BE2C (cell line): ENCODE results near the gene FBXO9.
"Not testable (repeated sequence)": the region's sequence is repeated elsewhere in the genome, so short reads cannot be mapped to it uniquely, and the experiment has no call there.

Experiments
- DNase-seq: peaks from one replicate; pipeline ENCODE4 v3.0.0-alpha.2; 2020
- H3K27me3 ChIP-seq: fragments of 250-450 bp; sonication (Bioruptor Pico); 2 replicates; pipeline ENCODE4 v1.5.1; 2020; ENCODE audit warnings: mild to moderate bottlenecking
- H3K36me3 ChIP-seq: fragments of 250-450 bp; sonication (Bioruptor Pico); 2 replicates; pipeline ENCODE4 v1.5.1; 2020; ENCODE audit warnings: mild to moderate bottlenecking
- H3K4me1 ChIP-seq: fragments of 250-450 bp; sonication (Bioruptor Pico); 2 replicates; pipeline ENCODE4 v1.5.1; 2020
- H3K4me3 ChIP-seq: 2 replicates; pipeline ENCODE4 v1.5.1; 2011; ENCODE audit warnings: low read depth, low read length
- H3K9me3 ChIP-seq: fragments of 250-450 bp; sonication (Bioruptor Pico); 2 replicates; pipeline ENCODE4 v1.5.1; 2020
- TF ChIP-seq, protein P1 (sequence below): IDR thresholded peaks from 2 replicates; pipeline ENCODE4 v1.5.1; 2012; ENCODE audit warnings: mild to moderate bottlenecking, low read depth, low read length

The FBXO9 gene

DNA sequence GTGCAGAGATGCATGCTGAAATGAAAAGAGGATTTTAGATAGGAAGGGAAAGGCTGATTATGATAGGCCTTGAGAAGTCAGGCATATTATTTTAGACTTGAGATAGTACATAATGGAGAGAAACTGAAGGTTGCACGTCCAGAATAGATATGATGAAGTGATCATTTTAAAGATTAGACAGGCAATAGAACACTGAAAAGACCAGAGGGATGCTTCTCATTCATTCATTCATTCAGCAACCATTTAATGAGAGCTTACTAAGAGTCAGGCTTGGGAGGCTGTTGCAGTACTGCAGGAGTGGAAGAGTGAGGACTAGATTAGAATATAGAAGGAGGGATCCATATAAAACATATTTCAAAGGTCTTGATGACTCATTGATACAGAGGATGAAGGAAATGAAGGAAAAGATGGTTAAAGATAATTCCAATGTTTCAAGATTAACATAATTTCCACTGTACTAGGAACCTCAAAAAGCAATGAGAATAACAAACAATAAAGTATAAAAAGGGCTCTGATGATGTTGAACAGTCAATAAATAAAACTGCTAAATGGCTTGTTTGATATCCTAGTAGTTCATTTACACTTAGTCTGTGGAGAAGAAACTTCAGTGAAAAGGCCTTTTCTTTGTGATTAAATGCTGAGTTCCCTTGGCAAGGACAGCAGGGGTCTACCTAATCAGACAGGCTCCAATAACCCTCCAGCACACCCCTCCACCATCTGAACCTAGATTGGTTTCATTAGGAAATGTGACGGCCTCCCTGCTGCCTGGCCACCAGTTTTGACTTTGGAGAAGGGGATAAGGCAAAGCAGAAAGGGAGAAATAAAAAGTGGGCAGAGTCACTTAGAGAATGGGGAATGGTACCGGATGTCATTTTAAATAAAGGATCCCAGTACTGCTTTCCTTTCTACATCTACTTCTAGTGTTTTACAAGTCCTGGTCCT, 5.3 kb upstream of the FBXO9 start:
- TF ChIP-seq, protein P1, sequence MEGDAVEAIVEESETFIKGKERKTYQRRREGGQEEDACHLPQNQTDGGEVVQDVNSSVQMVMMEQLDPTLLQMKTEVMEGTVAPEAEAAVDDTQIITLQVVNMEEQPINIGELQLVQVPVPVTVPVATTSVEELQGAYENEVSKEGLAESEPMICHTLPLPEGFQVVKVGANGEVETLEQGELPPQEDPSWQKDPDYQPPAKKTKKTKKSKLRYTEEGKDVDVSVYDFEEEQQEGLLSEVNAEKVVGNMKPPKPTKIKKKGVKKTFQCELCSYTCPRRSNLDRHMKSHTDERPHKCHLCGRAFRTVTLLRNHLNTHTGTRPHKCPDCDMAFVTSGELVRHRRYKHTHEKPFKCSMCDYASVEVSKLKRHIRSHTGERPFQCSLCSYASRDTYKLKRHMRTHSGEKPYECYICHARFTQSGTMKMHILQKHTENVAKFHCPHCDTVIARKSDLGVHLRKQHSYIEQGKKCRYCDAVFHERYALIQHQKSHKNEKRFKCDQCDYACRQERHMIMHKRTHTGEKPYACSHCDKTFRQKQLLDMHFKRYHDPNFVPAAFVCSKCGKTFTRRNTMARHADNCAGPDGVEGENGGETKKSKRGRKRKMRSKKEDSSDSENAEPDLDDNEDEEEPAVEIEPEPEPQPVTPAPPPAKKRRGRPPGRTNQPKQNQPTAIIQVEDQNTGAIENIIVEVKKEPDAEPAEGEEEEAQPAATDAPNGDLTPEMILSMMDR, result no peak
- H3K4me3 ChIP-seq, result peak overlapping the region; percentile 88
- DNase-seq, result no peak
- H3K4me1 ChIP-seq, result peaks cover 5% of the 10 kb centered on the region
- H3K27me3 ChIP-seq, result no peaks in the 10 kb centered on the region
- H3K9me3 ChIP-seq, result no peaks in the 10 kb centered on the region
- no peaks in the 10 kb centered on the region for H3K36me3 ChIP-seq

DNA sequence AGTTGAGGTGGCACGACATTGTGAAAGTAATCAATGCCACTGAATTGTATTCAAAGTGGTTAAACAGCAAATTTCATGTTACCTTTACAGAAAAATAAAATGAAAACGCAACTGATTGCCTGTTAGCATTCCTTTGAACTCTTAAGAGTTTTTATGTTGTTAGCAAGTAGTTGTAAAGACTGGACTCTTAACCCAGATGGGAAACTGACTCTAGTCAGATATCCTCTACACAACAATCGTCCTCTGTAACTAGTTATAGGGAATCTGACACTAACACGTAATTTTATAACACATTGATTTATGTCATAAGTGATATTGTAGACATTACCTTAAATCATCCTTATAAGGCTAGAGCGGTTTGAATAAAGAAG, 3.0 kb upstream of the FBXO9 start:
- TF ChIP-seq, protein P1, result no peak
- Histone ChIP-seq H3K9me3 (no peaks in the 10 kb centered on the region), H3K27me3 (no peaks in the 10 kb centered on the region), H3K36me3 (no peaks in the 10 kb centered on the region), H3K4me1 (peaks cover 5% of the 10 kb centered on the region), H3K4me3 (peak overlapping the region; percentile 88)
- no peak for DNase-seq

DNA sequence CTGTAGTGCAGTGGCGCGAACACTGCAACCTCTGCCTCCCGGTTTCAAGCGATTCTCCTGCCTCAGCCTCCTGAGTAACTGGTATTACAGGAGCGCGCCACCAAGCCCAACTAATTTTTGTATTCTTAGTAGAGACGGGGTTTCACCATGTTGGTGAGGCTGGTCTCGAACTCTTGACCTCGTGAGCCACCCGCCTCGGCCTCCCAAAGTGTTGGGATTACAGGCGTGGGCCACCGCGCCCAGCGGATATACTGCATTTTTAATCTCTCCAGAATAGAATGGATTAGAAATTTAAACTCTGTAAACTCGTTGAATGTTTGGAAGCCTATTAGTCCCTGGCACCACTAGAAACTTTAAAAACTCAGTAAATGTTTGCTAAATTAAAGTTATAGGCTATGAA, 949 bp upstream of the FBXO9 start:
- not testable (repeated sequence) for H3K4me3 ChIP-seq, H3K27me3 ChIP-seq, H3K9me3 ChIP-seq, DNase-seq, H3K36me3 ChIP-seq
- H3K4me1 ChIP-seq, result peaks cover 14% of the 10 kb centered on the region

DNA sequence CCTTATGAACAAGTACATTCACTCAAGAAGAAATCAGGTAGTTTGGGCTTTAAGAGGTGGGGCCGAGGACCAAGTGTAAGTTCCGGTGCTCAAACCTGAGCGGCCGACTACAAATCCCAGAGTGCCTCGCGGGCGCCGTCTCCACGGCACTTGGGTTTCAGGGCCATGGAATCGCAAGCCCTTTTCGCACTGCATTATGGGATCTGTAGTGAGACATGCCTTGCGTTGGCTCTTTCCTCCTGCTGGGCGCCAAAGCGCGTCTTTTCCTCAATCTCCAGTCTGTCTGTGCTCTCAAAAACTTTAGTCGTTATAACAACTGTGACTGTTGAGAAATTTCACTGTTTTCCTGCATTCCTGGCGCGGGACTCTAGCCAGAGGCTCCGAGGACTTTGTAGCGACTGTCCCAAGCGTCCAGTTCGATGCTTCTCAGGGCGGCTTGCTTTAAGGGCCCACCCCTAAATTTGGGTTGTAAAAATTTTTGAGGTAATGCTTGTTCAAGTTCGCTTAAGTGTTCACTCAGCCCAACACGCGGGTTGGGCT, 408 bp upstream of the FBXO9 start:
- peaks cover 14% of the 10 kb centered on the region for H3K4me1 ChIP-seq
- TF ChIP-seq, protein P1, result no peak
- no peaks in the 10 kb centered on the region for H3K36me3 ChIP-seq
- peak; percentile 95 for DNase-seq
- no peaks in the 10 kb centered on the region for H3K27me3 ChIP-seq
- H3K9me3 ChIP-seq, result no peaks in the 10 kb centered on the region
- H3K4me3 ChIP-seq, result peak overlapping the region; percentile 96

DNA sequence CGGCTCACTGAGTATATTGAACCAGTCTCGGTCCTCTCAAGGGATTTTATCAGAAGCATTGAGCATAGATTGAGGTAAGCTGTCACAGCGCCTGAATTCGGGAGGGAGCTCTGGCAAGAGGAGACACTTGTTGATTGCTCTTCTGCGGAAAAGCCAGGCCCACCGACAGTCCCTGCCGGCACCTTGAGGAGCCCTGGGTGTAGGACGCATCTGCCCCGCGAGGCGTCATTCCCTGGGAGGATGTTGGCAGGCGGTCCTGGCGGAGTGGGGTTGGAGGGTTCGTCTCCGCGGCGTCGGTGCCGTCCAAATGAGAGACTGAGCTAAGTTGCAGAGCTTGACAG, 843 bp downstream of the FBXO9 start:
- H3K4me3 ChIP-seq, result peak overlapping the region; percentile 96
- DNase-seq, result peak; percentile 39
- H3K36me3 ChIP-seq, result no peaks in the 10 kb centered on the region
- TF ChIP-seq, protein P1, result no peak
- no peaks in the 10 kb centered on the region for H3K27me3 ChIP-seq
- peaks cover 20% of the 10 kb centered on the region for H3K4me1 ChIP-seq
- no peaks in the 10 kb centered on the region for H3K9me3 ChIP-seq

DNA sequence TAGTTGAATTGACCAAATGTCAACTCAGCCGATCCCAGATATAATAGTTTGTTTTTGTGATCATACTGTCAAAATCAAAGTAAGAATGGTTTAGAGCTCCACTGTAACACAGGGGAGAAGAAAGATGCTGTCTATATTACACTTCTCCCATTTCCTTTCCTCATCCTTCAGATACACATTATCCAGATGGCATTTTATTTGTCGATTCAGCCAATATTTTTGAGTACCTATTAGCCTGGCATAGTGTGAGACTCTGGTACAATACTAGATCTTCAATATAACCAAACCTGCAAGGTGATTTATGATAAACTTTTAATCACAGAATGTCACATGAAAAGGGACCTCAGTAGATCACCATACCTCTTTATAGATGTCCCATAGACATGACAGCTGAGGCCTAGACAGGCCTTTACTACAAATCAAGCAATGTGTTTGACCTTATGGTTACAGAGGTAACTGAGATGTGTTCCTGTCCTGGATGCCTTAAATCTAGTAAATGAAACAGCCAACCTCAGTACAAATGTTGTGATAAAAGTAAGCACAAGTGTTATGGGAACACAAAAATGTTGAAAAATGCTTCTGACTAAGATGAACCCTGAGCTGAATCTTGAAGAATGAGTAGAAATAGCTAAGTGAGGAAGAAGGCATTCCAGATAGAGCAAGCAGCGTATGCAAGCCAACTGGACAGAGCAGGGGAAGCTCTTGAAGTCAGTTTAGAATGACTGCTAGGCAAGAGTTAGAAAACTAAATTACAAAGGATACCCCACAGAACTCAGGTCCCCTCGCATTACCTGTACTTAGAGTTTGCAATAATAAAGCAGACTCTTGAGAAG, 1.9 kb downstream of the FBXO9 start:
- Histone ChIP-seq H3K27me3 (no peaks in the 10 kb centered on the region), H3K9me3 (no peaks in the 10 kb centered on the region), H3K36me3 (no peaks in the 10 kb centered on the region), H3K4me3 (no peak overlapping the region), H3K4me1 (peaks cover 28% of the 10 kb centered on the region)
- TF ChIP-seq, protein P1, result no peak
- DNase-seq, result no peak
